ENCODE measurements around the gene ZIC2.

GRCh38 chr13:99959540-99960230, 21.9 kb upstream of the ZIC2 start:
- no peak for TF ChIP-seq POLR2AphosphoS5 (IDR thresholded peaks at IDR 0.05; ENCODE audit: low read depth, low read length)
- no peak for TF ChIP-seq SIN3A (IDR thresholded peaks at IDR 0.05; ENCODE audit: borderline replicate concordance, insufficient read depth, low read length)
- TF ChIP-seq TAF1 (IDR thresholded peaks at IDR 0.05; ENCODE audit: borderline replicate concordance, insufficient read depth, low read length): no peak

Data from PFSK-1 (cell line).